Measurements from ENCODE around the gene DPP6.

Gene DPP6

GRCh38 chr7:154857240-154857639, 805.0 kb downstream of the DPP6 start:
- no peak for DNase-seq (ENCODE audit: low spot score)
- no peak for TF ChIP-seq CTCF (IDR thresholded peaks at IDR 0.05)
- H3K4me3 ChIP-seq, result no peak overlapping the region
- H3K27ac ChIP-seq, result no peak overlapping the region

- no peak overlapping the region for H3K4me3 ChIP-seq
- no peak for DNase-seq (ENCODE audit: low spot score)
- no peak for TF ChIP-seq CTCF (IDR thresholded peaks at IDR 0.05)
- no peak overlapping the region for H3K27ac ChIP-seq
These were observed 805.8 kb downstream of the DPP6 start for GRCh38 chr7:154857728-154858681.

GRCh38 chr7:154858836-154859537, 806.8 kb downstream of the DPP6 start:
- H3K4me3 ChIP-seq, result no peak overlapping the region
- DNase-seq (ENCODE audit: low spot score), result no peak
- no peak overlapping the region for H3K27ac ChIP-seq
- no peak for TF ChIP-seq CTCF (IDR thresholded peaks at IDR 0.05)

- DNase-seq (ENCODE audit: low spot score), result no peak
- Histone ChIP-seq H3K27ac (no peak overlapping the region), H3K4me3 (no peak overlapping the region)
- no peak for TF ChIP-seq CTCF (IDR thresholded peaks at IDR 0.05)
These were observed 807.8 kb downstream of the DPP6 start for GRCh38 chr7:154859747-154860620.

- no peak for DNase-seq (ENCODE audit: low spot score)
- TF ChIP-seq CTCF (IDR thresholded peaks at IDR 0.05), result no peak
- Histone ChIP-seq H3K4me3 (no peak overlapping the region), H3K27ac (no peak overlapping the region)
These were observed 808.6 kb downstream of the DPP6 start for GRCh38 chr7:154860621-154861375.

GRCh38 chr7:154861589-154861988, 809.4 kb downstream of the DPP6 start:
- Histone ChIP-seq H3K27ac (no peak overlapping the region), H3K4me3 (no peak overlapping the region)
- no peak for TF ChIP-seq CTCF (IDR thresholded peaks at IDR 0.05)
- DNase-seq (ENCODE audit: low spot score), result no peak

All from coronary artery (tissue), 2 donors.